ENCODE data around the gene CYP4A11.
"Not testable (repeated sequence)": the region's sequence is repeated elsewhere in the genome, so short reads cannot be mapped to it uniquely, and the experiment has no call there.

CYP4A11 gene, protein sequence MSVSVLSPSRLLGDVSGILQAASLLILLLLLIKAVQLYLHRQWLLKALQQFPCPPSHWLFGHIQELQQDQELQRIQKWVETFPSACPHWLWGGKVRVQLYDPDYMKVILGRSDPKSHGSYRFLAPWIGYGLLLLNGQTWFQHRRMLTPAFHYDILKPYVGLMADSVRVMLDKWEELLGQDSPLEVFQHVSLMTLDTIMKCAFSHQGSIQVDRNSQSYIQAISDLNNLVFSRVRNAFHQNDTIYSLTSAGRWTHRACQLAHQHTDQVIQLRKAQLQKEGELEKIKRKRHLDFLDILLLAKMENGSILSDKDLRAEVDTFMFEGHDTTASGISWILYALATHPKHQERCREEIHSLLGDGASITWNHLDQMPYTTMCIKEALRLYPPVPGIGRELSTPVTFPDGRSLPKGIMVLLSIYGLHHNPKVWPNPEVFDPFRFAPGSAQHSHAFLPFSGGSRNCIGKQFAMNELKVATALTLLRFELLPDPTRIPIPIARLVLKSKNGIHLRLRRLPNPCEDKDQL

DNA sequence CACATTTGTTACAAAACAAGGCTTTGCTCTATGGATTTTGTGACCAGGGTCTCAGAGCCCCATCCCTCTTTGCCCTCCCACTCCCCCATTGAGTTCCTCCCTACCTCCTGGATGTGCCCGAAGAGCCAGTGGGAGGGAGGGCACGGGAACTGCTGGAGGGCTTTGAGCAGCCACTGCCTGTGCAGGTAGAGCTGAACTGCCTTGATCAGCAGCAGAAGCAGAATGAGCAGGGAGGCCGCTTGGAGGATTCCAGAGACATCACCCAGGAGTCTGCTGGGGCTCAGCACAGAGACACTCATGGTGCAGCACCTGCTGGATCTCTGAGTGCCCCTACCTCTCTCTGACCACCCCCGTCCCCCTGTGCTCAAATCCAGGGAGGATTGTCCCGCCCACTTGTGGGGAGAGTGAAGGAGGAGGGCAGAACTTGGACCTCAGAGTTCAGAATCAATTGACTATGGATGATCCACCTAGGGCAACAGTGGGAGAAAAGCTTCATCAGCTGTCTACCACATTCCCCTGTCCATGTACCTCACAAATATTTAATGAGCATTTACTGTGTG, at the start of gene CYP4A11:
TSS of gene CYP4A11 (minus strand) at position 342 of the 560 bp plus-strand sequence. CDS start at position 299, 43 bp downstream.
- DNase-seq, result no peak

DNA sequence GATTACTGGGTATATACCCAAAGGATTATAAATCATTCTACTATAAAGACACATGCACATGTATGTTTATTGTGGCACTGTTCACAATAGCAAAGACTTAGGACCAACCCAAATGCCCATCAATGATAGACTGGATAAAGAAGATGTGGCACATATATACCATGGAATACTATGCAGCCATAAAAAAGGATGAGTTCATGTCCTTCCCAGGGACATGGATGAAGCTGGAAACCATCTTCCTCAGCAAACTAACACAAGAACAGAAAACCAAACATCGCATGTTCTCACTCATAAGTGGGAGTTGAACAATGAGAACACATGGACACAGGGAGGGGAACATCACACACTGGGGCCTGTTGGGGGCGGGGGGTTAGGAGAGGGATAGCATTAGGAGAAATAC, 49.3 kb upstream of the CYP4A11 start:
- not testable (repeated sequence) for DNase-seq

- no peak for DNase-seq
Observed at GRCh38 chr1:46983830-46984586, 42.7 kb upstream of the CYP4A11 start.

DNA sequence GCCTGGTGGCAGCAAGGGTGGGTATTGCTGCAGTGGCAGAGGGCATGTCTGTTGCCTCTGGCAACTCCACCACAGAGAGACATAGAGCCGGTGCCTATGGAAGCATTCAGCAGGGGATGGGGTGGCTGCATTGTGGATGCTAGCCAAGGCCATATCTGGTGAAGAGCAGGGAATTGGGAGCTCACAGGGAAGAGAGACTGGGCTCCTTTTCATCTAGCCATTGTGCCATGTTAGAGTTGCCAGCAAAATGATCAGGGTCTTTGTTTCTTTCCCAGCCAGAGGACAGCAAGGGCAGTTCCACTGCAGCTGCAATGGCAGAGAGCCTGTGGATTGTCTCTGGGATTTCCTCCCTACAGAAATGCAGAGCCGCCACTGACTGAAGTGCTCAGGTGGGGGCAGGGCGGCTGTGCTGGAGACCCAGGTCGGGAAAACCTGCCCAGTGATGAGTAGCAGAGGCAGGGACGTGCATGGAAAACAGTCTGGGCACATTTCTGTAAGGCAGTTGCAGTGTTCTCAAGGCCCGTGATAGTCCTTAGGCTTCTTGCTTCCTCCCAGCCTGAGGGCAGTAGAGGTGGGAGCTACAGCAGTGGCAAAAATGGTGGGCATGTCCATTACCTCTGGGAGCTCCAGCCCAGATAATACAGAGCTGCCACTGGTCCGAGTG, 42.0 kb upstream of the CYP4A11 start:
- no peak for DNase-seq

DNA sequence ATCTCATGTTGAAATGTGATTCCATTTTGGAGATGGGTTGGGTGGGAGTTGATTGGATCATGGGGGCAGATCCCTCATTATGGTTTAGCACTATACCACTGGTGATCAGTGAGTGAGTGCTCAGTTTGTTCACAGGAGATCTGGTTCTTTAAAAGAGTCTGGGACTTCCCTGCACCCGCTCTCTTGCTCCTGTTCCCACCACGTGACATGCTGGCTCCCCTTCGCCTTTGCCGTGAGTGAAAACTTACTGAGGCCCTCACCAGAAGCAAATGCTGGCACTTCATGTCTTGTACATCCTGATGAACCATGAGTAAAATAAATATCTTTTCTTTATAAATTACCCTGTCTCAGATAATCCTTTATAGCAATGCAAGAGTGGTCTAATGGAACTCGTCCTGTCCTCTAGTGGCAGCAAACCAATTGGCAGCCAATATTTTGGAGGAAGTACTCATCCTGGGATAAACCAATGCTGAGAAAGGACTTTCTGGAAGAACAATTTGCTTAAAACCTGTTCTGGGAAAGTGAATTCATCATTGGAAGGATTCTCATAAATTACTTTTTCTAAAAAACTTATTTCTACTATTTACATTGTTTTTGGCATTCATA, 27.8 kb upstream of the CYP4A11 start:
- DNase-seq, result no peak

DNA sequence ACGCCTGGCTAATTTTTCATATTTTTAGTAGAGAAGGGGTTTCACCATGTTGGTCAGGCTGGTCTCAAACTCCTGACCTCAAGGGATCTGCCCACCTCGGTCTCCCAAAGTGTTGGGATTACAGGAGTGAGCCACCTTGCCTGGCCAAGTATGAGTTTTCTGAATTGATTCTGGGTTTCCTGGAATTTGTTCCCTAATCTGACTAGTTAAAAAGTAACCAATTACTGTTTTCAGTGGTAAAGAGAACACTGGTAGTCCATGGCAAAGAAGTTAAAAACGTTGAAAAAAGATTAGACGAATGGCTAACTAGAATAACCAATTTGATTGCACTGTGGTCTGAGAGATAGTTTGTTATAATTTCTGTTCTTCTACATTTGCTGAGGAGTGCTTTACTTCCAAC, 21.0 kb upstream of the CYP4A11 start:
- DNase-seq, result not testable (repeated sequence)

GRCh38 chr1:46961066-46961758, 19.9 kb upstream of the CYP4A11 start:
- no peak for DNase-seq

DNA sequence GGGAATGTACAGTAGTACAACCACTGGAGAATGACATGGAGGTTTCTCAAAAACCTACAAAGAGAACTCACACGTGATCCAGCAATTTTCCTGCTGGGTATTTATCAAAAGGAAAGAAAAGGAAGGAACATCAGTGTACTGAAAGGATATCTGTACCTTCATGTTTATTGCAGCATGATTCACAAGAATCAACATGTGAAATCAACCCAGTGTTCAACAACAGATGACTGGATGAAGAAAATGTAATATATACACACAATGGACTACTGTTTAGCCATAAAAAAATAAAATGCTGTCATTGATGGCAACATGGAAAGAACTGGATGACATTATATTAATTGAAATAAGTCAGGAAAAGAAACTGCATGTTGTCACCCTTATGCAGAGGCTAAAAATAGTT, 19.0 kb upstream of the CYP4A11 start:
- no peak for DNase-seq

GRCh38 chr1:46955116-46955515, 13.8 kb upstream of the CYP4A11 start:
- DNase-seq, result not testable (repeated sequence)

DNA sequence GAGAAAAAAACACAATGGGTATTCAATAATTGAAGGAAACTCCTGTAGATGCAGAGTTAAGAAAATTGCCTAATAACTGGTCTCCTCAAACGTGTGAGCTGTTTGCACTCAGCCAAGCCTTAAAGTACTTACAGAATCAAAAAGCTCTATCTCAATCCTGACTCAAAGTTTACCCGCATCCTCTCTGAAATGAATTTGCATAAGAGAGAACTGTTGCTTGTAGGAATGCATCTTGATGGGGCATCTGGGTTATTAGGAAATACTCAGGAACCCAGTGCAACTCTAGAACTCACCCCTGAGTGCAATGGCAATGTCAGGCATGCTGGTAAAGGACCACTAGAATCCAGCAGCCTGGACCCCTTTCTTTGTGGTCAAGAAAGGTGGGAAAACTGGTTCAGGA, 12.6 kb upstream of the CYP4A11 start:
- not testable (repeated sequence) for DNase-seq

DNA sequence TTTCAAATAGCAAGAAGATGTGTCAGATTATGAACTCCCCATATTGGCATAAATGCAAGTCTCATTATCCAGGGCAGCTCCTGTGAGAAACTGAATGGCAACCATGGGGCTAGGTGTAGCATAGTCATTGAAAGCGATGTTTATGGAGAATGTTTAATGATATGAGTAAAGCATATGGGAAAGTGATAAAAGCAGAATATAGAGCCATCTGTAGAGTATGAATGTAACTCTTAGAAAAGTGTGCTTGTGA, 8.1 kb upstream of the CYP4A11 start:
- DNase-seq, result not testable (repeated sequence)

- DNase-seq, result no peak
Observed at GRCh38 chr1:46948629-46949416, 7.5 kb upstream of the CYP4A11 start.

DNA sequence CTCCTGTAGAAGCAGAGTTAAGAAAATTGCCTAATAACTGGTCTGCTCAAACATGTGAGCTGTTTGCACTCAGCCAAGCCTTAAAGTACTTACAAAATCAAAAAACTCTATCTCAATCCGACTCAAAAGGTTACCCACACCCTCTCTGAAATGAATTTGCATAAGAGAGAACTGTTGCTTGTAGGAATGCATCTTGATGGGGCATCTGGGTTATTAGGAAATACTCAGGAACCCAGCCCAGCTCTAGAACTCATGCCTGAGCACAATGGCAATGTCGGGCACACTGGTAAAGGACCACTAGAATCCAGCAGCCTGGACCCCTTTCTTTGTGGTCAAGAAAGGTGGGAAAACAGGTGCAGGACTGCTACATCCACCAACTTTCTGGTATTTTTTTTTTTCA, 6.4 kb upstream of the CYP4A11 start:
- DNase-seq, result not testable (repeated sequence)

DNA sequence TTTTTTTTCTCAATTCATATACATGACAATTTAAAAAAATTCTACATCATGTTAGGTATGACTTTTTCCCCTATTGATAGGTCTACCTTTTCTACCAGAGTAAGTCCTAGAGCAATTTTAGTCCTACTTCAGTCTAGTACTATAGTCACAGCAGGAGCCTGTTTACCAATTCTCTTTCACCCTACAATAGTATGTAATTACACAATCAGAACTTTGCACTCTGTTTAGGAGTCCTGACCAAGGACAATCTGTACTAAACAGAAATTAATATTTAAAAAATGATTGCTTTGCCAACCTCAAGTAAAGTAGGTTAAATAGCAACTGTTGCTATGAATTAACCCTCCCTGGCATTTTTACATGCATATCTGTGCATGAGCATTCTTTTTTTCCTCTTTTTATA, 810 bp upstream of the CYP4A11 start:
- no peak for DNase-seq

- no peak for DNase-seq
Observed at GRCh38 chr1:46940307-46940706, 969 bp downstream of the CYP4A11 start.

GRCh38 chr1:46937270-46937669, 4.0 kb downstream of the CYP4A11 start:
- no peak for DNase-seq

DNA sequence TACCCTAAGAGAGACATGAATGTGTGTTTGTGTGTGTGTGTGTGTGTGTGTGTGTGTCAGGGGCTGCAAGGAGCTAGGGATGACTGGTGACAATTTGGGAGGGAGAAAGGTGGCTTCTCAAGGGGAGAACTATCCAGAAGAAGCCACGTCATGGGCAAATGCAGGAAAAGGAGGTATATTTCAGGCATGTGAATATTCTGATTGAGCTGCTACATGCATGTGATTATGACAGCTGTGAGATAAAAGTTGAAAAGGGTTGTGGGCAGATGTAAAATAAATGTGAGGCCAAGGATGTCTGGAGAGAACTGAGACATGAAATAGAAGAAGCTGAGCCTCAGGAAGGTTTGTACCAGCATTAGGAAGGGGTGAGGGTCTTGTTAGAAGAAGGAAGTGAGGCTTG, 4.5 kb downstream of the CYP4A11 start:
- DNase-seq, result no peak

- not testable (repeated sequence) for DNase-seq
Observed at GRCh38 chr1:46934852-46935251, 6.4 kb downstream of the CYP4A11 start.

DNA sequence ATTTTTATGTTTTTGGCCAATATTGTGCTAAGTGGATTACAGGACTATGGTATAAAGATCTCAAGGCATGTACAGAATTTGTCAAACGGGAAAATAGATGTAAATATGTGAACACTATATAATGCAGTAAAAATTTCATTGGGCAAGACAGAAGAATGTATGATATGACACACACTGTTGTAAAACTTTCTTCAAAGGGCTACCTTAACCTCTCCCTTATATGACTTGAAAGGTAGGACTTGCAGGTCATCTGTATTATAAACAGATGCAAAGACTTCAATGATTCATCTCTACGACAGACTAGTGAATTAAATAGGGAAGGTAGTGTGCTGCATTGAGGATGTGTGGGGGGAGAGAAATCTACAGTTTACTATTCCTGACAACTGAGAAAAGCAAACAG, 9.3 kb downstream of the CYP4A11 start:
- not testable (repeated sequence) for DNase-seq

DNA sequence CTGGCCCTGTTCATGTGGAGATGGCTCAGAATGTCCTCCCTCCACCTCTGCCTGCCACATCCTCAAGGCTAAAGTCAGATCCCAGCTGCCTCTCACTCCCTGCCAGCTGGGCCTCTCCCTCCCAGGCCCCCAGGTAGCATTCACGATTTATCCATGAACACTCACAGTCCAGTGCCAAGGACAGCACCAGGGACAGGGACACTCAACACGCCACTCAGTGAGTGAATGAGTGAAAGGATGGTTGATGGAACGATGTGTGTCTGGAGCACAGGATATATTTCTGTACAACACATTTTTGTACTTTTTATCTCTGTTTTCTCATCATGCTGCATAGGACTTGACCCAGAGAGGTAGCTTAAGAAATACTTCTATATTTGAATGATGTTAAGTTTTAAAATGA, 10.1 kb downstream of the CYP4A11 start:
- DNase-seq, result no peak

DNA sequence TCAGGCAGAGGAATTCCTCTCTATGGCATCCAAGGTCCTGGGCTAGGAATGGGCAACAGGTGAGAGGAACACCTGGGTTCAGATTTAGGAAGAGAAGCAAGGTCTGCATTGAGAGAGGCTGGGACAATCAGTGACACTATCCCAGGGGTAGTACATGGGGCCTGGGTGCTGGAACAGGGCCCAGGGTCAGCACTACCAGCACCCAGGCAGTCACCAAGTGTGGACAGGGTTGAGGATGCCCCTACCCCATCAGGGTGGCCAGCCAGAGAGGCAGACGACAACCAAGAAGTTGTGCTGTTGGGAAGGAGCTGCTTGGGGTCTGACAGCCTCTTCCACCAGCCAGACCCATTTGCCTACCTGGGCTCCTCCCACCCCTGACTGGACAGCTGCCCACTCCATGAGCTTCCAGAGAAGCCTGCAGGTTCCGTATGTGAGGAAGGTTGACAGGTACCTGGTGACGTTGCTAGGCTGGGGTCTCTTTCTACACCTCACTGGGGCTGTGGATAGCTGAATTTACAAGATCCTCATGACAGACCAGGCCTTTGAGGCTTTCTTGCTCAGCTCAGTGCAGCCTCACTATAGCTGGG, 13.9 kb downstream of the CYP4A11 start:
- DNase-seq, result no peak

Data from right hindlimb (tissue), 1 donor.